HEK293 (cell line): ENCODE data around the gene NPAS2.

Experiments used
- EGR2 ChIP-seq: fragments of 450-650 bp; formaldehyde crosslinking; IDR thresholded peaks from 2 replicates; pipeline ENCODE4 v1.5.1; 2016; ENCODE audit warnings: low read depth, missing biosample characterization, missing genetic modification characterization
- KLF9 ChIP-seq: fragments of 450-650 bp; formaldehyde crosslinking; IDR thresholded peaks from 2 replicates; pipeline ENCODE4 v1.5.1; 2016; ENCODE audit warnings: missing biosample characterization, missing genetic modification characterization, low read depth
- YY1 ChIP-seq: fragments of 450-650 bp; formaldehyde crosslinking; IDR thresholded peaks from 2 replicates; pipeline ENCODE4 v1.5.1; 2018; ENCODE audit warnings: missing biosample characterization, missing genetic modification characterization
- ZIC2 ChIP-seq: fragments of 450-650 bp; formaldehyde crosslinking; IDR thresholded peaks from 2 replicates; pipeline ENCODE4 v1.5.1; 2016; ENCODE audit warnings: missing biosample characterization, missing genetic modification characterization
- ZNF274 ChIP-seq, 2 experiments: fragments of 200-500 bp in 1 of 2; fragments of 450-650 bp in 1 of 2; sonication (Bioruptor generic) in 1 of 2; formaldehyde crosslinking in 1 of 2; IDR thresholded peaks; 2 replicates each; pipeline versions ENCODE4 v1.5.1 to v1.6.1; 2014 to 2016; ENCODE audit warnings: borderline replicate concordance in 1 of 2, inconsistent platforms in 1 of 2, low read length in 1 of 2, missing biosample characterization in 1 of 2, missing genetic modification characterization in 1 of 2
- ZNF548 ChIP-seq: fragments of 450-650 bp; formaldehyde crosslinking; IDR thresholded peaks from 2 replicates; pipeline ENCODE4 v1.5.1; 2016; ENCODE audit warnings: missing biosample characterization, missing genetic modification characterization
- ZNF596 ChIP-seq: fragments of 450-650 bp; IDR thresholded peaks from 2 replicates; pipeline ENCODE4 v1.5.0; 2018; ENCODE audit warnings: missing biosample characterization, mild to moderate bottlenecking, missing genetic modification characterization, moderate library complexity
- TF ChIP-seq, protein P1 (sequence below): fragments of 450-650 bp; formaldehyde crosslinking; IDR thresholded peaks from 2 replicates; pipeline ENCODE4 v1.5.1; 2016; ENCODE audit warnings: missing biosample characterization, missing genetic modification characterization, borderline replicate concordance
- TF ChIP-seq, protein P2 (sequence below): IDR thresholded peaks from 2 replicates; pipeline ENCODE4 v1.6.1; 2011; ENCODE audit warnings: mild to moderate bottlenecking, low read depth, low read length, borderline replicate concordance
- TF ChIP-seq, protein P3 (sequence below): fragments of 450-650 bp; formaldehyde crosslinking; IDR thresholded peaks from 2 replicates; pipeline ENCODE4 v1.5.1; 2016; ENCODE audit warnings: missing biosample characterization, missing genetic modification characterization
- TF ChIP-seq, protein P4 (sequence below): fragments of 450-650 bp; formaldehyde crosslinking; IDR thresholded peaks from 2 replicates; pipeline ENCODE4 v1.5.1; 2016; ENCODE audit warnings: missing biosample characterization, missing genetic modification characterization

DNA sequence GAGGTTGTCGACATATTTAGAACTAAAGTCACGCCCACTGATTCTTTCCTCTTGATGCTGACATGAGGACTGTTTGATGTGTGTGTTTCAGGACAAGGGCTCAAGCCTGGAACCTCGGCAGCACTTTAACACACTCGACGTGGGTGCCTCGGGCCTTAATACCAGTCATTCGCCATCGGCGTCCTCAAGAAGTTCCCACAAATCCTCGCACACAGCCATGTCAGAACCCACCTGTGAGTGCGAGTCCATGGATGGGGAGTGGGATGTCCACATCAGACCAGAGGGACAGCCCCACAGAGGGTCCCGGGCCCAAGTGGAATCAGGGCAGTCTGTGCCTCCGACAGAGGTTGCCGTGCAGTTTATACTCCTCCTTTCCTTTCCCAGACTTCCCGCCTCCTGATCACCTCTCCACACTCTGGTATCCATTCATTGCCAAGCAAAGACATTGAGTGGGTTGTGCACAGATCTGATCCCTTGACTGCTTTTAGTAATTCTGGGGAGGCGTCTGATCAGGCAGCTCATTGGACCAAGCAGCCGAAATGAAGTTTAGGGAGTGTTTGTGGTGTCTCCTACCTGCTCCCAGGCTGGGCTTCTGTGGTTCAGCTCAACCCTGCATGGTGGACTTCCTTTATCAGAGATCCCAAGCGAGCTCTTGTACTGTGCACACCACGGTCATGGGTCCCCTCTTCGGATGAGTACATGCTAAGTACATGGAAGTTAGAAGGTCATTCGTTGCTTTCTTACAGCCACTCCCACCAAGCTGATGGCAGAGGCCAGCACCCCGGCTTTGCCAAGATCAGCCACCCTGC is 155.0 kb downstream of the NPAS2 start:
- TF ChIP-seq KLF9 (no peak), ZNF596 (no peak), ZNF274 (IDR thresholded peaks at IDR 0.05; ENCODE audit: low read length) (no peak), ZNF274 (tag by site-specific recombination; IDR thresholded peaks at IDR 0.05; ENCODE audit: borderline replicate concordance) (no peak), YY1 (tag by site-specific recombination) (no peak), ZIC2 (tag by site-specific recombination) (no peak), EGR2 (tag by site-specific recombination) (no peak), ZNF548 (tag by site-specific recombination) (no peak)
- TF ChIP-seq, protein P1, sequence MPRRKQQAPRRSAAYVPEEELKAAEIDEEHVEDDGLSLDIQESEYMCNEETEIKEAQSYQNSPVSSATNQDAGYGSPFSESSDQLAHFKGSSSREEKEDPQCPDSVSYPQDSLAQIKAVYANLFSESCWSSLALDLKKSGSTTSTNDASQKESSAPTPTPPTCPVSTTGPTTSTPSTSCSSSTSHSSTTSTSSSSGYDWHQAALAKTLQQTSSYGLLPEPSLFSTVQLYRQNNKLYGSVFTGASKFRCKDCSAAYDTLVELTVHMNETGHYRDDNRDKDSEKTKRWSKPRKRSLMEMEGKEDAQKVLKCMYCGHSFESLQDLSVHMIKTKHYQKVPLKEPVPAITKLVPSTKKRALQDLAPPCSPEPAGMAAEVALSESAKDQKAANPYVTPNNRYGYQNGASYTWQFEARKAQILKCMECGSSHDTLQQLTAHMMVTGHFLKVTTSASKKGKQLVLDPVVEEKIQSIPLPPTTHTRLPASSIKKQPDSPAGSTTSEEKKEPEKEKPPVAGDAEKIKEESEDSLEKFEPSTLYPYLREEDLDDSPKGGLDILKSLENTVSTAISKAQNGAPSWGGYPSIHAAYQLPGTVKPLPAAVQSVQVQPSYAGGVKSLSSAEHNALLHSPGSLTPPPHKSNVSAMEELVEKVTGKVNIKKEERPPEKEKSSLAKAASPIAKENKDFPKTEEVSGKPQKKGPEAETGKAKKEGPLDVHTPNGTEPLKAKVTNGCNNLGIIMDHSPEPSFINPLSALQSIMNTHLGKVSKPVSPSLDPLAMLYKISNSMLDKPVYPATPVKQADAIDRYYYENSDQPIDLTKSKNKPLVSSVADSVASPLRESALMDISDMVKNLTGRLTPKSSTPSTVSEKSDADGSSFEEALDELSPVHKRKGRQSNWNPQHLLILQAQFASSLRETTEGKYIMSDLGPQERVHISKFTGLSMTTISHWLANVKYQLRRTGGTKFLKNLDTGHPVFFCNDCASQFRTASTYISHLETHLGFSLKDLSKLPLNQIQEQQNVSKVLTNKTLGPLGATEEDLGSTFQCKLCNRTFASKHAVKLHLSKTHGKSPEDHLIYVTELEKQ (tag by site-specific recombination): no peak
- TF ChIP-seq, protein P2, sequence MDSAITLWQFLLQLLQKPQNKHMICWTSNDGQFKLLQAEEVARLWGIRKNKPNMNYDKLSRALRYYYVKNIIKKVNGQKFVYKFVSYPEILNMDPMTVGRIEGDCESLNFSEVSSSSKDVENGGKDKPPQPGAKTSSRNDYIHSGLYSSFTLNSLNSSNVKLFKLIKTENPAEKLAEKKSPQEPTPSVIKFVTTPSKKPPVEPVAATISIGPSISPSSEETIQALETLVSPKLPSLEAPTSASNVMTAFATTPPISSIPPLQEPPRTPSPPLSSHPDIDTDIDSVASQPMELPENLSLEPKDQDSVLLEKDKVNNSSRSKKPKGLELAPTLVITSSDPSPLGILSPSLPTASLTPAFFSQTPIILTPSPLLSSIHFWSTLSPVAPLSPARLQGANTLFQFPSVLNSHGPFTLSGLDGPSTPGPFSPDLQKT: no peak
- TF ChIP-seq, protein P3, sequence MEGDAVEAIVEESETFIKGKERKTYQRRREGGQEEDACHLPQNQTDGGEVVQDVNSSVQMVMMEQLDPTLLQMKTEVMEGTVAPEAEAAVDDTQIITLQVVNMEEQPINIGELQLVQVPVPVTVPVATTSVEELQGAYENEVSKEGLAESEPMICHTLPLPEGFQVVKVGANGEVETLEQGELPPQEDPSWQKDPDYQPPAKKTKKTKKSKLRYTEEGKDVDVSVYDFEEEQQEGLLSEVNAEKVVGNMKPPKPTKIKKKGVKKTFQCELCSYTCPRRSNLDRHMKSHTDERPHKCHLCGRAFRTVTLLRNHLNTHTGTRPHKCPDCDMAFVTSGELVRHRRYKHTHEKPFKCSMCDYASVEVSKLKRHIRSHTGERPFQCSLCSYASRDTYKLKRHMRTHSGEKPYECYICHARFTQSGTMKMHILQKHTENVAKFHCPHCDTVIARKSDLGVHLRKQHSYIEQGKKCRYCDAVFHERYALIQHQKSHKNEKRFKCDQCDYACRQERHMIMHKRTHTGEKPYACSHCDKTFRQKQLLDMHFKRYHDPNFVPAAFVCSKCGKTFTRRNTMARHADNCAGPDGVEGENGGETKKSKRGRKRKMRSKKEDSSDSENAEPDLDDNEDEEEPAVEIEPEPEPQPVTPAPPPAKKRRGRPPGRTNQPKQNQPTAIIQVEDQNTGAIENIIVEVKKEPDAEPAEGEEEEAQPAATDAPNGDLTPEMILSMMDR (tag by site-specific recombination): no peak
- TF ChIP-seq, protein P4, sequence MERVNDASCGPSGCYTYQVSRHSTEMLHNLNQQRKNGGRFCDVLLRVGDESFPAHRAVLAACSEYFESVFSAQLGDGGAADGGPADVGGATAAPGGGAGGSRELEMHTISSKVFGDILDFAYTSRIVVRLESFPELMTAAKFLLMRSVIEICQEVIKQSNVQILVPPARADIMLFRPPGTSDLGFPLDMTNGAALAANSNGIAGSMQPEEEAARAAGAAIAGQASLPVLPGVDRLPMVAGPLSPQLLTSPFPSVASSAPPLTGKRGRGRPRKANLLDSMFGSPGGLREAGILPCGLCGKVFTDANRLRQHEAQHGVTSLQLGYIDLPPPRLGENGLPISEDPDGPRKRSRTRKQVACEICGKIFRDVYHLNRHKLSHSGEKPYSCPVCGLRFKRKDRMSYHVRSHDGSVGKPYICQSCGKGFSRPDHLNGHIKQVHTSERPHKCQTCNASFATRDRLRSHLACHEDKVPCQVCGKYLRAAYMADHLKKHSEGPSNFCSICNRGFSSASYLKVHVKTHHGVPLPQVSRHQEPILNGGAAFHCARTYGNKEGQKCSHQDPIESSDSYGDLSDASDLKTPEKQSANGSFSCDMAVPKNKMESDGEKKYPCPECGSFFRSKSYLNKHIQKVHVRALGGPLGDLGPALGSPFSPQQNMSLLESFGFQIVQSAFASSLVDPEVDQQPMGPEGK (tag by site-specific recombination): no peak
